MCF 10A (cell line): ENCODE data around the gene KCNJ9. TPM values are rescaled to one million over a fixed set of nuclear protein-coding genes. Genes with fewer than 3 reads are reported as not detected.

Source experiments
- BruUV-seq: library from RNA; stranded (reverse); fragments of 400-500 nt; replicated peaks from 2 replicates; lab custom pipeline; 2021; lab: Mats Ljungman, UMichigan
- CTCF ChIA-PET: fragments of 300-600 bp; sonication (Branson Sonifier 250); formaldehyde crosslinking; extraction: SDS; loops from one replicate; lab custom pipeline; 2021; ENCODE audit warnings: antibody characterized with exemption, inconsistent platforms; lab: Yijun Ruan, JAX
- POLR2A ChIA-PET: fragments of 300-600, 350-650 bp; sonication (Branson Sonifier 250); formaldehyde crosslinking; extraction: SDS; loops from one replicate; lab custom pipeline; 2020; ENCODE audit warnings: antibody characterized with exemption, inconsistent platforms; lab: Yijun Ruan, JAX
- DNase-seq: peaks from one replicate; pipeline ENCODE4 v3.0.0-alpha.2; 2018; ENCODE audit not compliant: unreplicated experiment
- H3K27ac Mint-ChIP-seq: one replicate; pipeline ENCODE4 v1.8.0; 2022; ENCODE audit warnings: mild to moderate bottlenecking, low read depth, mixed read lengths; ENCODE audit not compliant: unreplicated experiment
- H3K27me3 Mint-ChIP-seq: one replicate; pipeline ENCODE4 v1.8.0; 2022; ENCODE audit warnings: mixed read lengths; ENCODE audit not compliant: insufficient read depth, unreplicated experiment
- H3K36me3 Mint-ChIP-seq: one replicate; pipeline ENCODE4 v1.8.0; 2022; ENCODE audit warnings: mild to moderate bottlenecking, moderate library complexity, mixed read lengths; ENCODE audit not compliant: insufficient read depth, unreplicated experiment
- H3K4me1 Mint-ChIP-seq: one replicate; pipeline ENCODE4 v1.8.0; 2022; ENCODE audit warnings: mixed read lengths; ENCODE audit not compliant: insufficient read depth, unreplicated experiment
- H3K4me3 Mint-ChIP-seq: one replicate; pipeline ENCODE4 v1.8.0; 2022; ENCODE audit warnings: mild to moderate bottlenecking, moderate library complexity, mixed read lengths; ENCODE audit not compliant: unreplicated experiment
- H3K9me3 Mint-ChIP-seq: one replicate; pipeline ENCODE4 v1.8.0; 2022; ENCODE audit warnings: mixed read lengths; ENCODE audit not compliant: unreplicated experiment
- intact Hi-C: fragments of 100-400 bp; cut with micrococcal nuclease; formaldehyde crosslinking; loops from 2 replicates; pipeline ENCODE4 v1.14.1; 2022
- total RNA-seq: library from RNA; stranded (reverse); gene quantifications from 2 replicates; pipeline ENCODE4 v1.2.3, GENCODE V29; 2022
- TF ChIP-seq, protein P1 (sequence below): fragments of 200-600 bp; IDR thresholded peaks from one replicate; pipeline ENCODE4 v1.8.0; 2022; ENCODE audit warnings: antibody characterized with exemption, mild to moderate bottlenecking; ENCODE audit not compliant: unreplicated experiment

Gene KCNJ9
- total RNA-seq, 1 experiment from 2014 or later, result 0.07 TPM

DNA sequence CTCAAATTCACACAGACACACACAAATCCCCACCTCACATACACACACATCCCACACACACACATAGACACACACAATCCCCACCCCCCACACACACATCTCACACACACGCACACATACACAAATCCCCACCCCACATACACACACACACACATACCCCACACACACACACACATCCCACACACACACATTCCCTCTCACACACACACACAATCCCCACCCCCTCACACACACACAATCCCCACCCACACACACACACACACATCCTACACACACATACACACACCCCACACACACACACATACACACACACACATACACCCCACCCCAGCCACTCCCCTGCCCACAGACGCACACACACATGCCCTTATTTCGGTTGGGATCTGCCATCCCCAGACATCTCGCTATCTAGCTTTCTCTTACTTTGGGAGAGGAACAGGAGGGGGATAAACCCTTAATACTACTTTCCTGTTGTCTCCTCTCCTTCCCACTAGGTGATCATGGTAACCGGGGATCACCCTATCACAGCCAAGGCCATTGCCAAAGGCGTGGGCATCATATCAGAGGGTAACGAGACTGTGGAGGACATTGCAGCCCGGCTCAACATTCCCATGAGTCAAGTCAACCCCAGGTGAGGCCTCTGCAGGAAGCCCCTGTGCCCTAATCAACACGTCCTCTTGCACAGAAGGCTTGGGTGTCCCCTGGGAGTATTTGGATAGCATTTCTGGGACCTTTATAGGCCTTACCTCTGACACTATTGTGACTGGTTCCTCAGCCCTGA is 52.8 kb downstream of the KCNJ9 start:
- intact Hi-C loops, result no loop called here
- Mint-ChIP-seq H3K27me3 (peaks cover 12% of the 10 kb centered on the region), H3K36me3 (no peaks in the 10 kb centered on the region), H3K4me3 (no peak overlapping the region), H3K9me3 (no peaks in the 10 kb centered on the region), H3K4me1 (peaks cover 14% of the 10 kb centered on the region), H3K27ac (no peak overlapping the region)
- ChIA-PET POLR2A (no interaction called here), CTCF (no interaction called here)
- TF ChIP-seq, protein P1, sequence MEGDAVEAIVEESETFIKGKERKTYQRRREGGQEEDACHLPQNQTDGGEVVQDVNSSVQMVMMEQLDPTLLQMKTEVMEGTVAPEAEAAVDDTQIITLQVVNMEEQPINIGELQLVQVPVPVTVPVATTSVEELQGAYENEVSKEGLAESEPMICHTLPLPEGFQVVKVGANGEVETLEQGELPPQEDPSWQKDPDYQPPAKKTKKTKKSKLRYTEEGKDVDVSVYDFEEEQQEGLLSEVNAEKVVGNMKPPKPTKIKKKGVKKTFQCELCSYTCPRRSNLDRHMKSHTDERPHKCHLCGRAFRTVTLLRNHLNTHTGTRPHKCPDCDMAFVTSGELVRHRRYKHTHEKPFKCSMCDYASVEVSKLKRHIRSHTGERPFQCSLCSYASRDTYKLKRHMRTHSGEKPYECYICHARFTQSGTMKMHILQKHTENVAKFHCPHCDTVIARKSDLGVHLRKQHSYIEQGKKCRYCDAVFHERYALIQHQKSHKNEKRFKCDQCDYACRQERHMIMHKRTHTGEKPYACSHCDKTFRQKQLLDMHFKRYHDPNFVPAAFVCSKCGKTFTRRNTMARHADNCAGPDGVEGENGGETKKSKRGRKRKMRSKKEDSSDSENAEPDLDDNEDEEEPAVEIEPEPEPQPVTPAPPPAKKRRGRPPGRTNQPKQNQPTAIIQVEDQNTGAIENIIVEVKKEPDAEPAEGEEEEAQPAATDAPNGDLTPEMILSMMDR, result no peak
- no TSS peak for BruUV-seq
- DNase-seq, result no peak

DNA sequence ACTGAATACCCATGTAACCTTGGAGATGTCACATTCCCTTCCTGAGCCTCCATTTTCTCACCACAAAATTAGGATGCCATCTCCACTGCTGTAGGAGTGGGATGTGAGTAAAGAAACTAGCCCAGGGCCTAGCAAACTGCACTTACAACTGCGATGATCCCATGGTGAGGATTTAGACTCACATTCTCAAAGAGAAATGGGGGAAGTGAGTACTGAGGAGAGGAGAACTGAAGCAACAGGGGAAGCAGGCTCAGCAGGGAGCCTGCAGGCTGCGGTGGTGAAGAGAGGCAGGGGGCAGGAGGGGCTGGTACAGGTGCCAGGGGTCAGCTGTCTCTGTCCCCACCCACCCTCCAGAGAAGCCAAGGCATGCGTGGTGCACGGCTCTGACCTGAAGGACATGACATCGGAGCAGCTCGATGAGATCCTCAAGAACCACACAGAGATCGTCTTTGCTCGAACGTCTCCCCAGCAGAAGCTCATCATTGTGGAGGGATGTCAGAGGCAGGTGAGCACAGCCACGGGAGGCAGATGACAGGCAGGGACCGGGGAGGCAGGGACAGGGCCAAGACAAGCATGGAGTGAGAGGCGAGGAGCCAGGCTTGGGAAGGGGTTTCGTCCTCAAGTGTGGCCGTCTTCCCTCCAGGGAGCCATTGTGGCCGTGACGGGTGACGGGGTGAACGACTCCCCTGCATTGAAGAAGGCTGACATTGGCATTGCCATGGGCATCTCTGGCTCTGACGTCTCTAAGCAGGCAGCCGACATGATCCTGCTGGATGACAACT is 53.6 kb downstream of the KCNJ9 start:
- TF ChIP-seq, protein P1, result no peak
- H3K27ac Mint-ChIP-seq, result no peak overlapping the region
- POLR2A ChIA-PET, result interaction anchor here (0.7 kb wide), 1 partner anchor 24 kb away, joined by 3 read pairs; no protein-coding TSS in a partner anchor
- CTCF ChIA-PET, result no interaction called here
- no peak overlapping the region for H3K4me3 Mint-ChIP-seq
- peaks cover 17% of the 10 kb centered on the region for H3K27me3 Mint-ChIP-seq
- H3K36me3 Mint-ChIP-seq, result no peaks in the 10 kb centered on the region
- no peaks in the 10 kb centered on the region for H3K9me3 Mint-ChIP-seq
- BruUV-seq, result no TSS peak
- DNase-seq, result no peak
- intact Hi-C loops, result no loop called here
- H3K4me1 Mint-ChIP-seq, result peaks cover 11% of the 10 kb centered on the region

DNA sequence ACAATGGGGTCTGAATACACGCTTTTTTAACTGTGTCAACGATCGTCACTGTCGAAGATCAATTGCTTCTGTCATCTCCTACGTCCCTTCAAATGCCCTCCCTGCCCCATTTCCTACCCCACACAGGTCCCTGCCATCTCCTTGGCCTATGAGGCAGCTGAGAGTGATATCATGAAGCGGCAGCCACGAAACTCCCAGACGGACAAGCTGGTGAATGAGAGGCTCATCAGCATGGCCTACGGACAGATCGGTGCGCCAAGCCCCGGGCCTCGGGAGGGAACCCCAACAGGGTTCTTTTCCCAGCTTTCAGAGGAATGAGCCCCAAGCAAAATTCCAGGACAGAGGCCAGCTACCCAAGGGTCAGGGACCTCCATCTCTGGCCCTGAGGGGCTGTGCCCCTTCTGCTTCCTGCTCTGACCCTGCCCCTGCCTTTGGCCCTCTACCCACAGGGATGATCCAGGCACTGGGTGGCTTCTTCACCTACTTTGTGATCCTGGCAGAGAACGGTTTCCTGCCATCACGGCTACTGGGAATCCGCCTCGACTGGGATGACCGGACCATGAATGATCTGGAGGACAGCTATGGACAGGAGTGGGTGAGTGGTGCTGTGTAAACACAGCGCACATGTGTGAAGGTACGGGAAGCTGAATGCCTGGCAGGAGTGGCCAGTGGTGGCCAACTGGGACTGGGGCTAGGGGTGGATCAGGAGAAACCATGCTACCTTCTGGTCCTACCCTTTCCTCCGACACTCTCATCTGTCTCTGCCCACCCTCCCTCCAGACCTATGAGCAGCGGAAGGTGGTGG is 55.0 kb downstream of the KCNJ9 start:
- H3K9me3 Mint-ChIP-seq, result no peaks in the 10 kb centered on the region
- peaks cover 11% of the 10 kb centered on the region for H3K4me1 Mint-ChIP-seq
- intact Hi-C loops, result no loop called here
- ChIA-PET POLR2A (no interaction called here), CTCF (interaction anchor here (1.1 to 1.2 kb wide), 2 partner anchors 9 to 240 kb away, joined by 3 read pairs; no protein-coding TSS in a partner anchor)
- no peak overlapping the region for H3K27ac Mint-ChIP-seq
- no peaks in the 10 kb centered on the region for H3K36me3 Mint-ChIP-seq
- no TSS peak for BruUV-seq
- no peak for DNase-seq
- H3K27me3 Mint-ChIP-seq, result peaks cover 31% of the 10 kb centered on the region
- TF ChIP-seq, protein P1, result no peak
- H3K4me3 Mint-ChIP-seq, result no peak overlapping the region

DNA sequence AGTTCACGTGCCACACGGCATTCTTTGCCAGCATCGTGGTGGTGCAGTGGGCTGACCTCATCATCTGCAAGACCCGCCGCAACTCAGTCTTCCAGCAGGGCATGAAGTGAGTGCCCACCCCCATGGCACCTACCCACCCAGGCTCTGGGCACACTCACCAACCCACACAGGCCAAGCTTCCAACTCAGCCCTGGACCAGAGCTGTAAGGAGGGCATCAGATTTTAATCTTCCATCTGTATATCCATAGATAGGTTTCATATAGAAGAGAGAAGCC is 55.5 kb downstream of the KCNJ9 start:
- Mint-ChIP-seq H3K9me3 (no peaks in the 10 kb centered on the region), H3K27me3 (peaks cover 35% of the 10 kb centered on the region), H3K4me3 (no peak overlapping the region), H3K27ac (no peak overlapping the region), H3K4me1 (peaks cover 9% of the 10 kb centered on the region), H3K36me3 (no peaks in the 10 kb centered on the region)
- POLR2A ChIA-PET, result no interaction called here
- intact Hi-C loops, result no loop called here
- BruUV-seq, result no TSS peak
- TF ChIP-seq, protein P1, result no peak
- DNase-seq, result no peak
- CTCF ChIA-PET, result interaction anchor here (1.1 to 1.2 kb wide), 2 partner anchors 9 to 240 kb away, joined by 3 read pairs; no protein-coding TSS in a partner anchor
